CD4-positive, alpha-beta T cell (primary cell): ENCODE results near the gene P2RY13. TPM values are rescaled to one million over a fixed set of nuclear protein-coding genes. Genes with fewer than 3 reads are reported as not detected.

Experiments
- ATAC-seq: fragments of 200-7000 bp; cut with Tn5 transposase; one replicate; pipeline ENCODE4 v1.10.0; 2022; ENCODE audit warnings: mild to moderate bottlenecking; ENCODE audit not compliant: poor library complexity
- CTCF ChIA-PET: fragments of 350-600 bp; sonication (Branson Sonifier 250); formaldehyde crosslinking; loops from one replicate; lab custom pipeline; 2021; ENCODE audit warnings: antibody characterized with exemption, inconsistent platforms; lab: Charles Lee
- POLR2A ChIA-PET: fragments of 350-600 bp; sonication (Branson Sonifier 250); formaldehyde crosslinking; loops from one replicate; lab custom pipeline; 2021; ENCODE audit warnings: antibody characterized with exemption, inconsistent platforms; lab: Charles Lee
- DNase-seq, 14 experiments: peaks; one replicate each; pipeline ENCODE4 v3.0.0-alpha.2; 2013 to 2020; ENCODE audit warnings: mixed read lengths in 2 of 14
- H3K27ac ChIP-seq, 2 donors: one replicate each; pipeline versions ENCODE4 v1.5.1 to v1.7.0; 2013; ENCODE audit warnings: low read length in 2 of 2, low read depth in 1 of 2, mild to moderate bottlenecking in 1 of 2
- H3K27me3 ChIP-seq, 2 experiments: 1 replicate in 1 of 2; 2 replicates in 1 of 2; pipeline versions ENCODE4 v1.6.1 to v1.7.0; 2013; ENCODE audit warnings: low read length in 2 of 2, control low read depth in 1 of 2, mild to moderate bottlenecking in 1 of 2, moderate library complexity in 1 of 2; ENCODE audit not compliant: insufficient read depth in 2 of 2, control insufficient read depth in 1 of 2
- H3K36me3 ChIP-seq: one replicate; pipeline ENCODE4 v1.6.1; 2013; ENCODE audit warnings: low read length, control low read depth; ENCODE audit not compliant: insufficient read depth
- H3K4me1 ChIP-seq: one replicate; pipeline ENCODE4 v1.6.1; 2013; ENCODE audit warnings: low read length, control low read depth; ENCODE audit not compliant: insufficient read depth
- H3K4me3 ChIP-seq: one replicate; pipeline ENCODE4 v1.5.1; 2013; ENCODE audit warnings: mild to moderate bottlenecking, low read length, moderate library complexity
- H3K9me3 ChIP-seq, 2 experiments: 1 replicate in 1 of 2; 2 replicates in 1 of 2; pipeline versions ENCODE4 v1.6.1 to v1.7.0; 2013; ENCODE audit warnings: low read length in 2 of 2, mild to moderate bottlenecking in 2 of 2, control low read depth in 1 of 2, moderate library complexity in 1 of 2; ENCODE audit not compliant: control insufficient read depth in 1 of 2, insufficient read depth in 1 of 2
- H3K27ac Mint-ChIP-seq: one replicate; pipeline ENCODE4 v1.8.0; 2020; ENCODE audit warnings: mixed read lengths
- H3K27me3 Mint-ChIP-seq: one replicate; pipeline ENCODE4 v1.8.0; 2021; ENCODE audit warnings: mixed read lengths
- H3K36me3 Mint-ChIP-seq: one replicate; pipeline ENCODE4 v1.8.0; 2021; ENCODE audit warnings: low read depth, mixed read lengths
- H3K4me1 Mint-ChIP-seq: one replicate; pipeline ENCODE4 v1.8.0; 2021; ENCODE audit warnings: low read depth, mixed read lengths
- H3K4me3 Mint-ChIP-seq: one replicate; pipeline ENCODE4 v1.8.0; 2020; ENCODE audit warnings: mild to moderate bottlenecking, mixed read lengths
- H3K9me3 Mint-ChIP-seq: one replicate; pipeline ENCODE4 v1.8.0; 2020; ENCODE audit warnings: mixed read lengths
- CTCF ChIP-seq: fragments of 200-600 bp; IDR thresholded peaks from one replicate; pipeline ENCODE4 v1.8.0; 2022; ENCODE audit warnings: antibody characterized with exemption, mild to moderate bottlenecking
- intact Hi-C, 2 experiments: fragments of 100-400 bp; cut with DNase I in 1 of 2; cut with micrococcal nuclease in 1 of 2; formaldehyde crosslinking; loops; one replicate each; pipeline versions ENCODE4 v1.15.1 to v1.9.0; 2023 to 2025; cut with DNase I, micrococcal nuclease
- total RNA-seq, 174 experiments: library from RNA in 2 of 174; stranded (reverse) in 2 of 174; gene quantifications; one replicate each; pipeline ENCODE4 v1.2.3 and lab custom pipeline; 2021 to 2026

The P2RY13 gene
- total RNA-seq, 2 experiments from 2014 or later: 0.08 TPM; not detected in 1

DNA sequence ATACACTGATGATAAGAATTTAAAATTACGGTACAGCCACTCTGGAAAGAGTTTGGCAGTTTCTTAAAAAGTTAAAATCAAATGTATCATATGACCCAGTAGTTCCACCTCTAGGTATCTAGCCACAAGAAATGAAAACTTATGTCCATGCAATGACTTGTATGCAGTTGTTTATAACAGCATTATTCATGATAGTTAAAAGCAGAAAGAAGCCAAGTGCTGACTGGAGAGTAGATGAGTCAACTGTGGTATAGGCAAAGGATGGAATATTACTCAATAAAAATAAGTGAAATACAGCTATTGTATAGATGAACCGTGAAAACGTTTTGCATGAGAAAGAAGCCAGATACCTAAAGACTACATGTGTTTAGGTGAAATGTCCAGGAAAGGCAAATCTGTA lies 27.6 kb downstream of the P2RY13 start:
- TF ChIP-seq CTCF: no peak
- peaks cover 5% of the 10 kb centered on the region for H3K4me1 Mint-ChIP-seq
- ChIA-PET POLR2A (no interaction called here), CTCF (no interaction called here)
- Histone ChIP-seq H3K27me3 (peaks cover 0 to 9% of the 10 kb centered on the region in 2 experiments), H3K4me1 (peaks cover 4% of the 10 kb centered on the region), H3K27ac (no peak overlapping the region), H3K9me3 (no peaks in the 10 kb centered on the region), H3K36me3 (no peaks in the 10 kb centered on the region), H3K4me3 (no peak overlapping the region)
- H3K9me3 Mint-ChIP-seq: no peaks in the 10 kb centered on the region
- peaks cover 13% of the 10 kb centered on the region for H3K27me3 Mint-ChIP-seq
- H3K27ac Mint-ChIP-seq: no peak overlapping the region
- DNase-seq: no peak
- no peaks in the 10 kb centered on the region for H3K36me3 Mint-ChIP-seq
- no peak for ATAC-seq
- no peak overlapping the region for H3K4me3 Mint-ChIP-seq
- intact Hi-C loops: no loop called here

DNA sequence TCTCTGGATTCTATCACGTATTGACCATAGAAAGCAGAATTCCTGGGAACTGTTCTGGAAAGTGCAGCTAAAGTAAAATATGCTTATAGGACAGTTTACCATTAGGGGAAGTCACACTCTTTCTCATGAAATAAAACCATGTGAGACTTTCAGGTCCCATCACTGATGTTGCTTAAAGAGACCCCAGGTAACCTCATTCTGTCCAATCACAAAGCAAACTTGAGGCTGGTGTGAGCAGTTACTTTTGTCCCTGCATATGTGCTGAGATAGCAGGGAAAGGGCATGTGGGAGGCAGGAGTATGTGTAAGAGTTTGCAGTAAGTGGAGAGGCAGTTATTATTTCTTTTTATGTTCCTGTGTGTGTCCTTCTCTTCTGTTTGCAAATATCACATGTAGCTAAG lies 28.8 kb downstream of the P2RY13 start:
- no peak overlapping the region for H3K27ac ChIP-seq
- CTCF ChIA-PET: interaction anchor here (0.7 kb wide), 1 partner anchor 68 kb away, joined by 3 read pairs; no protein-coding TSS in a partner anchor

DNA sequence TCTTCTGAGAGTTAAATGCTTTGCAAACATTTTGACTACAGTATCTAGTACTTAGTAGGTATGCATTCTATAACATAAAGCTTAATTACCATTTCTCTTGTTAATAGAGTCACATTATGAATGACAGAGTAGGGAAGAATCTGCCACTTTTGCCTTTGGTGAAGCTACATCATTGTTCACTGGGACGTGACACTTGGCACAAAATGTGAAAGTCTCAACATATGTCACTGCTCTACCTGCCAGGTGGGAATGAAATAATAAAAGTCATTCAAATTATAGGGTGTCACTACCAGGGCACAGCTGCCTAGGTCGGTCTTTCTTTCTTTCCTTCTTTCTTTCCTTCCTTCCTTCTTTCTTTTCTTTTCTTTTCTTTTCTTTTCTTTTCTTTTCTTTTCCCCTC lies 30.3 kb downstream of the P2RY13 start:
- no peak for ATAC-seq
- TF ChIP-seq CTCF: no peak
- H3K27ac Mint-ChIP-seq: no peak overlapping the region

More for the DNA sequence above, 28.8 kb downstream of the P2RY13 start:
- peaks cover 0 to 9% of the 10 kb centered on the region in 2 experiments for H3K27me3 ChIP-seq
- H3K36me3 ChIP-seq: no peaks in the 10 kb centered on the region
- no peaks in the 10 kb centered on the region for H3K9me3 ChIP-seq
- no peak for TF ChIP-seq CTCF
- Mint-ChIP-seq H3K4me1 (peaks cover 4% of the 10 kb centered on the region), H3K27me3 (peaks cover 15% of the 10 kb centered on the region), H3K27ac (no peak overlapping the region), H3K36me3 (no peaks in the 10 kb centered on the region), H3K4me3 (no peak overlapping the region), H3K9me3 (no peaks in the 10 kb centered on the region)
- no peak for DNase-seq
- POLR2A ChIA-PET: no interaction called here
- H3K4me1 ChIP-seq: peaks cover 4% of the 10 kb centered on the region
- no peak overlapping the region for H3K4me3 ChIP-seq
- ATAC-seq: no peak
- intact Hi-C loops: no loop called here

More for the DNA sequence above, 30.3 kb downstream of the P2RY13 start:
- intact Hi-C loops: no loop called here
- Histone ChIP-seq H3K4me1 (no peaks in the 10 kb centered on the region), H3K9me3 (no peaks in the 10 kb centered on the region), H3K4me3 (no peak overlapping the region), H3K27ac (no peak overlapping the region), H3K27me3 (peaks cover 0 to 9% of the 10 kb centered on the region in 2 experiments), H3K36me3 (no peaks in the 10 kb centered on the region)
- DNase-seq: no peak
- Mint-ChIP-seq H3K36me3 (no peaks in the 10 kb centered on the region), H3K9me3 (no peaks in the 10 kb centered on the region), H3K27me3 (peaks cover 23% of the 10 kb centered on the region), H3K4me3 (no peak overlapping the region), H3K4me1 (no peaks in the 10 kb centered on the region)
- ChIA-PET POLR2A (no interaction called here), CTCF (interaction anchor here (1.0 kb wide), 1 partner anchor 33 kb away, joined by 3 read pairs; no protein-coding TSS in a partner anchor)
